ENCODE data around the gene TFAP2A.

The TFAP2A gene

DNA sequence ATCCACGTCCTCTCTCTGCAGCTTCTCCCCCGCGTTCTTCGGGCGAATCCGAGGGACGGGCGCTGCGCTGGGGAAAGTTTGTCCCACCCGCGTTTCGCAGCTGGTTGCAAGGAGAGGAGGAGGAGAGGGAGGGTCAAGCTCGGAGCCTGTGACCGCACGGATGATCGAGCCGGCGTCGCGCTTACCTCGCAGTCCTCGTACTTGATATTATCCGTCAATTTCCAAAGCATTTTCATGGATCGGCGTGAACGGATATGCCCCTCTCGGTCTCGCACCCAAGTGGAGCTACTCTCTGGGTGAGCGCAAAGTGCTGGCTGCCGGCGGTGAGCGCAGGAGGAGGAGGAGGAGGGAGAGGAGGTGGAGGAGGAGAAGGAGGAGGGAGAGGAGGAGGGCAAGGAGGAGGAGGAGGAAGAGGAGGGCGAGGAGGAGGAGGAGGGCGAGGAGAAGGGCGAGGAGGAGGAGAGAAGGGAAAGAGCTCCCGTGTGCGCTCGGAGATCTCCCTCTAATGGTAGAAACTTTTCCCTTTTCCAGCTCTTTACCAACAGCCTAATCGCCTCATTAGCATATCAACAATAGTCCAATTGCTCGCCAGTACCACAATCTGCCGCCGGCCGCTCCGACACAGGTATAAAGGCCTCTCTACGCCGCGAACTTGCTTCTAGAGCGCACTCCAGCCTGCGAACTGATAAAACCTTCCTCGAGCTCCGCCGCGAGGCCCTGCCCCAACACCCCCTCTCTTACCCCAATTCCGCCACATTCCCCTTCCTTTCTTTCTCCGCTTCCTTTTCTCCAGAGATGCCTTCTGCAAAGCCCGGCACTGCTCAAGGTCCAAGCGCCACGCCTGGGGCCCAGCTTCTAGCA, at the start of gene TFAP2A:
Gene TFAP2A (minus strand): TSS at position 319 of the 861 bp plus-strand sequence. CDS start 83 bp downstream, at position 236.
- no peak for DNase-seq (ENCODE audit: low read depth in 3 of 3)

DNA sequence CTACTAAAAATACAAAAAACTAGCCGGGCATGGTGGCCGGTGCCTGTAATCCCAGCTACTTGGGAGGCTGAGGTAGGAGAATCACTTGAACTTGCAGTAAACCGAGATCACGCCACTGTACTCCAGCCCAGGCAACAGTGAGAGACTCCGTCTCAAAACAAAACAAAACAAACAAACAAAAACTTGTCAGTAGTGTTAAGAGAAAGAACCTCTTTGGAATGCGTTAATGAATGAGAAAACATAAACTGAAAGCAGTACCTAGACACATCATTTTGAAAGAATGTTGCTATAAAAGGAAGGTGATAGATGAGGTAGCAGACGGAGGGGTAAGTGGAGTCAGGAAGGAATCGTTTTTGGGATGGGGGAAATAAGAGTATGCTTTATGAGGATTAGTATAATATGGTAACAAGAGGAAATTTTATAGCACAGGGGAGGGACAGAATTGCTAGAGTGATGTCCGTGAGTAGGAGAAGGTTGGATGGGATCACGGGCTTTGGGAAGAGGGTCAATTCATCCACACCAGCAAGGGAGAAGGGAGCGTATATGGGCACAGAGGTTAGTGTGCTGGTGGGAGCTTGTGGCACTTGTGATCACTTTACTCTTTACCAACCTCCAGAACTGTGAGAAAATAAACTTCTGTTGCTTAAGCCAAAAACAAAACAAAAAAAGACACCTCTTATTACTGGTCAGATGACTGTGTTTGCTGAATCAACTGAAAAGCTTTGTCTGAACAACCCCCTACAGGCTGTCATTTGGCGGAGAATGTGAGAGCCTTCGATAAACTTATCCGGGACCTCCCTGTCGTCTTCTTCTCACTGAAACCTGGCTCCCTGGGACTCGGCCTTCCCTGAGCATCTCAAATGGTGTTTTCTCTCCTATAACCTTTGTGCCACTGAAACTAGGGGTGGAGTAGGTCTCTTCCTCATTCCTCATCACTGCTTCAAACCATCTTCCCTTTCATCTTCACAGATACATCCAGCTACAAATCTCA, 48.9 kb upstream of the TFAP2A start:
- DNase-seq (ENCODE audit: low read depth in 3 of 3): no peak

DNA sequence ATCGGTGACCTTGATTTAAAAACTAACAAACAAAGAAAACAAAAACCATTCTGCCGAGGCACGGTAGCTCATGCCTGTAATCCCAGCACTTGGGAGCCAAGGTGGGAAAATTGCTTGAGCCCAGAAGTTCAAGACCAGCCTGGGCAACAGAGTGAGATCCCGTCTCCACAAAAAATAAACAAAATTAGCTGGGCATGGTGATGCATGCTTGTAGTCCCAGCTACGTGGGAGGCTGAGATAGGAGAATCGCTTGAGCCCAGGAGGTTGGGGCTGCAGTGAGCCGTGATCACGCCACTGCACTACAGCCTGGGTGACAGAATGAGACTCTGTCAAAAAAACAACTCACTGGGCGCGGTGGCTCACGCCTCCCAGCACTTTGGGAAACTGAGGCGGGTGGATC, 48.2 kb upstream of the TFAP2A start:
- DNase-seq (ENCODE audit: low read depth in 3 of 3): no peak

DNA sequence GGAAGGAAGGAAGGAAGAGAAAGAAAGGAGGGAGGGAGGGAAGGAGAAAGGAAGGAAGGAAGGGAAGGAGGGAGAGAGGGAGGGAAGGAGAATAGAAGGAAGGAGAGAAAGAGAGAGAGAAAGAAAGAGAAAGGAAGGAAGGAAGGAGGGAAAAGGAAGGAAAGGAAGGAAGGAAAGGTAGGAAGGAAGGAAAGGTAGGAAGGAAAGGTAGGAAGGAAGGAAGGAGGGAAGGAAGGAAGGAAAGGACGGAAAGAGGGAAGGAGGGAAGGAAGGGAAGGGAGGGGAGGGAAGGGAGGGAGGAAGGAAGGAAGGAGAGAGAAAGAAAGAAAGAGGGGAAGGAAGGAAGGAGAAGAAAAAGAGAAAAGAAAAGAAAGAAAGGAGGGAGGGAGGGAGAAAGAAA, 47.0 kb upstream of the TFAP2A start:
- no peak for DNase-seq (ENCODE audit: low read depth in 3 of 3)

DNA sequence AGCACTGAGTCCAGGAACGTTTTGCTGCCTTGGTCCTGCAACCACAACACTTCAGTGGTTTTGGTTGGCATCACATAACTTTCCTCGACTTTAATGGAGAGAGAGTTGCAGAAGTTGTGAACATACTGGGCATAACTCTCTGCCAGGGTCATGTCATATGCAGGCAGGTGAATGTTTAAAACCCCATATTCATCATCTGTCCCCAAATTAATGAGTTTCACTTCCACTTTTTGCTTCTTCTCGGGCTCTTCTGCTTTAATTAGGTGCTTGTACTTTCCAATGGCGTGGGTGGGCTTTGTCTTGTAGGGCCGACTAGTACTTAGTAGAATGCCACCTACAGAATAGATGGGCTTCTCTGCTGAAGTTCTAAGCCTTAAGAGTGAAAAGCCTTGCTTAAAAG, 45.2 kb upstream of the TFAP2A start:
- no peak for DNase-seq (ENCODE audit: low read depth in 3 of 3)

DNA sequence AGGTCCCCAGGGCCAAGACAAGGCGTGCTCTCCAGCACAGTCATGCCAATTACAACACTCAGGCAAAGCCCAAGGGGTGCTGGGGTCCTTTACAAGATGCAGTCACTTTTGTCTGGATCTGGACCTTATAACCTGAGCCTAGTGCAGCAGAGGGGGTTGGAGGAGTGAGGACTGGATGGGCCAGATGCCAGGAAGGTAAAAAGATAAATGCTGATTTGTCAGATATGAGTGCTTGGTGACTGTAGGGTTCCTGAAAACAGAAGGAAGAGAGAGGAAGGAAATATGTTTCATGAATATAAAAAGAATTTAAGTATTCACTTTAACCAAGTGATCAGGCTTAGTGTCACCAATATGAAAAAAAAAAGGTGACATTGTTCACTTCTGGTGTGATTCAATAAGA, 43.4 kb upstream of the TFAP2A start:
- DNase-seq (ENCODE audit: low read depth in 3 of 3): no peak

DNA sequence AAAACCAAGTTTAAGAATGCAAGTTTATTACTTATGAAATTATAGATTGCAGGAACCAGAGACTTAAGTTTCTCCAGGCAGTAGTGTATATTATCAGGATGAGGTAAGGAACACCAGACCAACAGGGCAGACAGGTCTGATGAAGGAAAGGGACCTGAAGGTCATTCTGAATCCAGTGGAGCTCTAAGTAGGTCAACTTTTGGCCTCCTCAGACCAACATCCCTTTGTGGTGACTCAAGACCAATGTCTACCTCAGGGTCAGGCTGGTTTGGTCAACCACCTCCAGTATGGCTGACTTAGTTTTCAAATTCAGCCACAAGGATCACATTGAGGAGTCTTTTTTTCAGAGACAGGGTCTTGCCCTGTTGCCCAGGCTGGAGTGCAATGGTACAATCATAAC, 38.7 kb upstream of the TFAP2A start:
- no peak for DNase-seq (ENCODE audit: low read depth in 3 of 3)

DNA sequence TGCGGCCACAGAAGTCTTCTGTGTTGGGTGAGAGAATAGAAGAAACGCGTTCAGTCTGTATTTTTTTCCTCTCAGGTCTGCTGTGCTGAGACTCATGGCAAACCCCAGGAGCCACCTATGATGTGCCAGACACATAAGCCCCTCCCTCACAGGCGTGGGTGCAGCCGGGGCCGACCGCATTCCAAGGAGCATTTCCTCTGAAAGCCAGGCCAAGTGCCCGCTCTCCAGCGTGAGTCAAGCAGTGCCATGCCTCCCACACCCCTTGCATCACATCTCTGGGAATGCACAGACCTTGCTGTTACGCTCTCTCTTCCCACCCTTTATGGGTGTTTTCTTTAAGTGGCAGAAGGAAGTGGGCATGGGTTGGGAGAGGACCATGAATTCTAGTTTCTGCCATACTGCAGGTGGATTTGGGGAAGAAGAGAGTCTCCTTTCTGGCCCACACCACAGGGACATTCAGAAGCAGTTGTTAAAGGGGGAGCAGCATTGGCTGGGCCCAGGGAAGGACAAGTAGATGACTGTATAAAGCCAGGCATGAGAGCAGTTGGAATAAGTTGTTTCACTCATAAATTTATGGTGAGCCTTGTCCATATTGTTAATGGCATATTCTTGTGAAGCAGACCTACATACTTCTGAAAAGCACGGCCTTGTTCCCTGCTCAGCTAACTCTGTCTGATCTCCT, 37.1 kb upstream of the TFAP2A start:
- no peak for DNase-seq (ENCODE audit: low read depth in 3 of 3)

DNA sequence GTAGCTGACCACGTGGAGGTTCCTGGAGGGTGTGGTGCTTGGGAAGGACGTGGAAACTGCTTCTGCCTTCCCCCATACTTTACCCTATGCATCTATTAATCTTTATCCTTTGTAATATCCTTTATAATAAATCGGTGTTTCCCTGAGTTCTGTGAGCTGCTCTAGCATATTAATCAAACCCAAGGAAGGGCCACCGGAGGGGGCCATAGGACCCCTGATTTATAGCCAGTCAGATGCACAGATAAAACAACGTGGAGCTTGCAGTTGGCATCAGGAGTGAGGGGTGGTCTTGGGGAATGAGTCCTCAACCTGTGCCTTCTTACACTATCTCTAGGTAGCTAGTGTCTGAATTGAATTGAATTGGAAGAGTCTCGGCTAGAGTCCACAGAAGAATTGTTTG, 36.5 kb upstream of the TFAP2A start:
- DNase-seq (ENCODE audit: low read depth in 3 of 3): no peak

DNA sequence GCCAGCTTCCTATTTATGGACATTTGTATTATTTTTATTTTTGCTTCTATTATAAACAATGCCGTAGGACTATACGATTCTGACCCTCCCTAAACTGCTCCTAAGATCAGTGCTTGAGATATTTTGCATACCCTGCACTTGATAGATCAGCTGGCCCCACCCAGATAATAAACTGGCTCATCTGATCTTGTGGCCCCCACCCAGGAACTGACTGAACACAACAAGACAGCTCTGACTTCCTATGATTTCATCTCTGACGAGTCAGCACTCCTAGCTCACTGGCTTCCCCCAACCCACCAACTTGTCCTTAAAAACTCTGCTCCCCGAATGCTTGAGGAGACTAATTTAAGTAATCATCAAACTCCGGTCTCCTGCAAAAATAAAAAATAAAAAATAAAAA, 34.9 kb upstream of the TFAP2A start:
- no peak for DNase-seq (ENCODE audit: low read depth in 3 of 3)

DNA sequence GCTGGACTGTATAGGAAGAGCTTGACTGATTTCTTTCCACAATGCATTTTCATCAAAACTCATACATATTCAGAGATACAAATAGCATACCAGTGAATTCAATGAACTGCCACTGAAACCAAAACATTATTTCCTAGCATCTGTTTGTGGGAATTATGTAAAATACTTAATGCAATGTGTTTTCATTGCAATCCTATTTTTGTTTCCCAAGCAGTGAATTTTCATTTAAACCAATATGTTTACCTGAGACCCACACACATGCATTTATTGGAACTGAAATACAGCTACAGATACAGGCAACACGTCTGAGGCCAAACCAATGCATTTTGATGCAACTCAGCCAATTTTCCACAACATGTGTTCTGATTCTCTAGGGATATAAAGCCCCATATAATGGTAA, 33.2 kb upstream of the TFAP2A start:
- DNase-seq (ENCODE audit: low read depth in 3 of 3): no peak

DNA sequence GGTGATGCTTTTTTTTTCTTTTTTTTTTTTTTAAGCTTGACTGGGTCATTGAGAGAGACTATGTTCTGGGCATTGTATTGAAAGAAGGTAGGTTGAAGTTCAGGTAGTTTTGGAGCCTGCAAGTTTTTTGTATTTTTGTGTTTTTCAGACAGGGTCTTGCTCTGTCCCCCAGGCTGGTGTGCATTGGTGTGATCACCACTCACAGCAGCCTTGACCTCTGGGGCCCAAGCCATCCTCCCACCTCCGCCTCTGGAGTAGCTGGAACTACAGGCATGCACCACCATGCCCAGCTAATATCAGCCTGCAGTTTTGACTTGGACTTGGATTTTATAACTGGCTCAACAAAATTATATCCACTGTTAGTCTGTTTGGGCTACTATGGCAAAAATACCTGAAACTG, 31.7 kb upstream of the TFAP2A start:
- DNase-seq (ENCODE audit: low read depth in 3 of 3): no peak

DNA sequence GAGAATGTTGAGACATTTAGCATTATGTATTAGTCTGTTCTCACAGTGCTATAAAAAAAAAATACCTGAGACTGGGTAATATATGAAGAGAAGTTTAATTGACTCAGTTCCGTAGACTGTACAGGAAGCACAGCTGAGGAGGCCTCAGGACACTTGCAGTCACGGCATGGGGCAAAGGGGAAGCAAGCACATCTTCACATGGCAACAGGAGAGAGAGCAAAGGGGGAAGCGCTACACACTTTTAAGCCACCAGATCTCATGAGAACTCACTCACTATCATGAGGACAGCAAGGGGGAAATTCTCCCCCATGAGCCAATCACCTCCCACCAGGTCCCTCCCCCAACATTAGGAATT, 26.8 kb upstream of the TFAP2A start:
- no peak for DNase-seq (ENCODE audit: low read depth in 3 of 3)

DNA sequence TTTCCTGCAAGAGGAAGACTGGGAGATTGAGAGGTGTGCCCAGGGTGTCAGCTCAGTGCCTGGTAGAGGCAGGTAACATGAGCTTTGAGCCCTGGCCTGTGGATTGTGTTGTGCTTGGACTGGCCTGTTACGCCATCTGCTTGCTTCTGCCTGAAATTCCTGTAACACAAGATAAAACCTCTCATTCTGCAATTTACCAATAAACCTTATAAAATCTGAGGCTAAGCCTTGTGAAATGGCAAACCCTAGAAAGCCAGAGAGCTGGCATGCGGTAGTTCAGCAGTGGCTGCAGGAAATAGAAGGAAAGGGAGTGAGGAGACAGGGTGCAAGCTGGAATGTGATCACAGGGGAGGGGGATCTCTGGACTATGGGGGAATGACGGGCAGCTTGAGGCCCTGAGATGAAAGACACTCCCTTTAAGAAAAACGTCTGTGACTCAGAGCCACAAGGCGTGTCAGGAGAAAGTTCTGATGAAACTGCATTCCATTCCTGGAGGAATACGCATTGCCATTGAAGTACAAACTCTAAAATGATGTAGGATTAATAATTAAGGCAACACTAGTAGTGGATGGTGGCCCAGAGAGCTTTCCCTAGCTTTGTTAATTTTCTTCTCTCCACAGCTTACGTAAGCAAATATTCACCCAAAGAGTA, 26.3 kb upstream of the TFAP2A start:
- no peak for DNase-seq (ENCODE audit: low read depth in 3 of 3)

DNA sequence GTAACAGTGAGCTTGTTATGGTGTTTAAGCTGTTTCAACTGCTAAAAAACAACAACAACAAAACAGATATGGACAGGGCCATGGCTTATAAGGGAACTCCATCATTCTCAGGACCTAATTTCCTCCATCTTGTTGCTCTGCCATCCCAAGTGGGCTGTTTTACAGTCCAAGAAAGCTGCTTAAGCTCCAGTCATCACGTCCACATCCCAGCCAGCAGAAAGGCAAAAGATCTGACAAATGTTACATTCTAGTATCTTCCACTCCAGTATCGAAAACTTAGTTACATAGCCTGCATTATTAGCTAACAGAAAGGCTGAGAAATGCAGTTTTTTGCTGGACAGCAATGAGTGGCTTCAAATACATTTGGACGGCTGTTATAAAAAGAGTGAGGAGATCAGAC, 23.0 kb upstream of the TFAP2A start:
- DNase-seq (ENCODE audit: low read depth in 3 of 3): no peak

DNA sequence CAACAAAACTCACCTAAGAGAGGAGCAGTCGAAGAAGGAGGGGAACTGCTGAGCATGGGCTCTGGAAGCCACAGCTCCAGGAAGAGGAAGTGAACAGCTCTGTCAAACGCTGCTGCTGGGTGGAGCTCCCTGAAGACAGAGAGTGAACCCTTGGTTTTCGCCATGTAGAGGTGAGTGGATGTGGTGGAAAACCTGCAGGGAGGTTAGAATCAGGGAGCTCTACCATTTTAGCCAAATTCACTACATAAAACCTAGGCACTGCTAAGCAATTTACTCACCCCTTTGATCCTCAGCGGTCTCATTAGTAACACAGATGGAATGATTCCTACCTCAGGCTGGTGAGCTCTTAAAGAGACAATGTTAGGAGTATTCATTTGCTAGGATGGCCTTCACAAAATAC, 19.4 kb upstream of the TFAP2A start:
- no peak for DNase-seq (ENCODE audit: low read depth in 3 of 3)

DNA sequence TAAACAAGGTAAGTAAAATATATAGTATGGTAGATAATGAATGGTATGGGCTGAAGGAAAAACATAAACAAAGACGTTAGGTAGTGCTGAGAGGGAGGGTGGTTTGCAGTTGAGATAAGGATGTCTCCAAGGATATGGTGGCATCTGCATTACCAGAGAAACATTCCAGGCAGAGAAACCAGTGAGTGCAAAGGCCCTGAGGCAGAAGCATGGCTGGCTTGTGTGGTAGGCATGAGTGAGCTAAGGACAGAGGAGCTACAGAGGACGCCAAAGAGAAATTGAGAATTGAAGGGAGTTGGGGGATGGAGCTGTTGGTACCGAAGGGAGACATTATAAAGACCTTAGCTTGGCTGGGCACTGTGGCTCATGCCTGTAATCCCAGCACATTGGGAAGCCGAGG, 18.4 kb upstream of the TFAP2A start:
- no peak for DNase-seq (ENCODE audit: low read depth in 3 of 3)

DNA sequence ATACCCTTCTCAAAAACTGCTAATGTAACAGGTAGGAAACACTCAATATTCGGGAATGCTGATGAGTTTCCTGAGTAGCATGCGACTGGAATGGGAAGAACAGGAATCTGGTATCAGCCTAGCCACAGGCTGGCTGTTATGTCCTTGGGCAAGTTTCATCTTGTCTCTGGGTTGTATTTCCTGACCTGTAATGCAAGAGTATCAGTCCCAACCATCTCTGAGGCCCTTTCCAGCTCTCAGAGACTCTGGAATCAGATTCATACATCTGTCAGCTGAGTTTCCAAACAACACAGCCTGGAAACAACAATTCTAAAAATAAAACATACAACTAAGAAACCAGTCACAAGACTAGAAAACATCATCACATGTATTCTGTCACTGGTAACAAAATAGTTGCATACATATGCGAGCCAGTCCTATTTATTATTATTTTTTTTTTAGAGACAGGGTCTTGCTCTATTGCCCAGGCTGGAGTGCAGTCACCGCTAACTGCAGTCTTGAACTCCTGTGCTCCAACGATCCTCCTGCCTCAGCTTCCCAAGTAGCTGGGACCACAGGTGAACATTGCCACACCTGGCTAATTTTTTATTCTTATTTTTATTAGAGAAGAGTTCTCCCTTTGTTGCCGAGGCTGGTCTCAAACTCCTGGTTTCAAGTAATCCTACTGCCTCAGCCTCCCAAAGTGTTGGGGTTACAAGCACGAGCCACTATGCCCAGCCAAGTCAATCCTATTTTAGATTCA, 16.7 kb upstream of the TFAP2A start:
- DNase-seq (ENCODE audit: low read depth in 3 of 3): no peak

DNA sequence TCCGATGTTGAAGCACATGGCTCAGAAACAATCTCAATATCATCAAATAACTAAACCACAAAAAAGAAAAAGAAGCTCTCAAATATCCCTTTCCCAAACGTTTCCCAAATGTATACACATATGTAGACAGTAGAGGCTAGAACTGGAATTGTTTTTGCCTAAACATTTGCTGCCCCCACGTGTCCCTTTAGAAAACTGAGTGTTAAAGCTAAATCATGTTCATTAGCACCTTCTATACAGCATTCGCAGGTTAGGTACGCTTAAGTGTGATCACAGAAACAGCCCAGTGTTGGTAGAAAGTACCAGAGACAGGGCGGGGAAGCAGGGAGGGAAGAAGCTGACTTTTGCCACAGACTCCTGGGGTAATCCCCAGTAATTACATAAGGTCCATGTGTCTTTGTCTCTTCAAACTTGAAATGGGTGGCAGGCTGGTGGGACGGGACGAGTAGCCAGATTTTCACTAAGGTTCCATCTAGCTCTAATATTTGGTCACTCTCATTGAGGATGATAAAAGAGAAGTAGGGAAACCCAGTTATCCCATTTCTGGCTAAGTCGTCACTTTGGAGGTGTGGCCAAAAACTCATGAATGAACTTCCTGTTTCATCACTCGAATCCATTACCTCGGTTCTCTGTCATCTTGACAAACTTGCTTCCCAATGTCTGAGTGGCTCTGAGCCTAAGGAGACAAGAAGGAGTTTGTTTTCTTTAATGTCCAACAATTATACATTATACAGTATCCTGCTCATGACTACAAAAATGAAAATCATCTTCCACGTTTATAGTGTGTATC, 15.0 kb upstream of the TFAP2A start:
- no peak for DNase-seq (ENCODE audit: low read depth in 3 of 3)

DNA sequence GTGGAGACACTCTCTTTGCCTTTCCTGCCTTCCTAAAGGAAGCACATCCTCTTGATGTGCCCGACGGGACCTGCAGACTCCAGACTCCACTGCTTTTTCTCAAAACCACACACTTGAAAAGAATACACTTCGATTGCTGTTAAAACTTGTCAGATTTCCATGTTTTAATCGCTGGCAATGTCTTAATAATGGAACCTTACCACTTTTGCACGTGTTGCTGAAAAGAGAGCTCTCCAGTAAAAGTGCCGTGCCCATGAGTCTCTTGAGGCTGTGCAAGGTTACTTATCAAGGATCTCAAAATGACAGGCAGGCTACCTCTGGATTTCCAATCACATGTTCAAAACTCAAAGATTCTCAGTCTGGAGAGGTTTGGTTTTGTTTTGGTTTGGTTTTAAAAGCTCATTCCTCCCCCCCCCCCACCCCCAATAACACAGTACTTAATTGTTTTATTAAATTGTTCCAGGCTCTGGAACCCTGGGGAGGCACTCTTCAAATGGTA, 12.0 kb upstream of the TFAP2A start:
- no peak for DNase-seq (ENCODE audit: low read depth in 3 of 3)

All from stimulated activated CD4-positive, alpha-beta T cell treated with anti-CD3 and anti-CD28 coated beads, TNF-alpha, amount 100 ng/mL, for 4 hours (primary cell).